ENCODE data around the gene PTPRG. TPM values are rescaled to one million over a fixed set of nuclear protein-coding genes. Genes with fewer than 3 reads are reported as not detected.

The PTPRG gene
- total and polyA plus RNA-seq, 2 experiments from 2014 or later = 8.5 to 34.9 TPM

DNA sequence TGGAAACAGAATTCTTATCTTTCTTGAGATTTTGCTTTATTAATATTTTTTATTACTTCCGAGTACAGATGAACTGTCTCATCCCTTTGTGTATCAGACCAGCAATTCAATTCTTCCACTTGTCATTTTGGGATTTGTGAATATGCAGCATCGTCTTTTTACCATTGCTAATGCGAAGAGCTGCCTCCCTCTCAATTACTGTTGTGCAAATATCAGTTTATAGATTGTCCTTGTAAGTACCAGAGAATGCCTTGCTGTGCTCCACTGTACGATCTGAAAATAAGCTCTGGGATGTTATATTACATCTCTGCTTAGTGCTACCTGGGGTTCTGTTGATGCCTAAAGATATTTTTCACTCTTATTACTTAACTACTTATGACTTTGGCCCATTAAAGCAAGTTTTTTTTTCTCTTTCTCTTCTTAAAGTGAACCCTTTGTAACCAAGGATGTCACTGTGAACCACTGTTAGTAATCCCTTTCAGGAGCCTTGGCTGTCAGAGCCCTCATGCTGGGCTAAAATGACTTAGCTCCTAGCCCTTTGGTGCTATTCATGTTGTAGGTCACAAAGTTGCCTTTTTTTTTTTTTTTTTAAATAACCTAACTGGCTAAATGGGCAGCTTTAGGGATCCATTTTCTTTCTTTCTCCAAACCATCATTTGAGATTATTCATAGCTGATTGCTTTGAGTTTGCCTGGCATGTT is 429.1 kb downstream of the PTPRG start:
- TF ChIP-seq, protein P1, sequence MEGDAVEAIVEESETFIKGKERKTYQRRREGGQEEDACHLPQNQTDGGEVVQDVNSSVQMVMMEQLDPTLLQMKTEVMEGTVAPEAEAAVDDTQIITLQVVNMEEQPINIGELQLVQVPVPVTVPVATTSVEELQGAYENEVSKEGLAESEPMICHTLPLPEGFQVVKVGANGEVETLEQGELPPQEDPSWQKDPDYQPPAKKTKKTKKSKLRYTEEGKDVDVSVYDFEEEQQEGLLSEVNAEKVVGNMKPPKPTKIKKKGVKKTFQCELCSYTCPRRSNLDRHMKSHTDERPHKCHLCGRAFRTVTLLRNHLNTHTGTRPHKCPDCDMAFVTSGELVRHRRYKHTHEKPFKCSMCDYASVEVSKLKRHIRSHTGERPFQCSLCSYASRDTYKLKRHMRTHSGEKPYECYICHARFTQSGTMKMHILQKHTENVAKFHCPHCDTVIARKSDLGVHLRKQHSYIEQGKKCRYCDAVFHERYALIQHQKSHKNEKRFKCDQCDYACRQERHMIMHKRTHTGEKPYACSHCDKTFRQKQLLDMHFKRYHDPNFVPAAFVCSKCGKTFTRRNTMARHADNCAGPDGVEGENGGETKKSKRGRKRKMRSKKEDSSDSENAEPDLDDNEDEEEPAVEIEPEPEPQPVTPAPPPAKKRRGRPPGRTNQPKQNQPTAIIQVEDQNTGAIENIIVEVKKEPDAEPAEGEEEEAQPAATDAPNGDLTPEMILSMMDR (IDR thresholded peaks at IDR 0.05; ENCODE audit: poor library complexity) = no peak
- no peak for TF ChIP-seq EZH2 (IDR thresholded peaks at IDR 0.05; ENCODE audit: borderline replicate concordance)
- TF ChIP-seq EZH2phosphoT487 (IDR thresholded peaks at IDR 0.05; ENCODE audit: low read depth, severe bottlenecking, unreplicated experiment) = no peak
- 91% methylated on average over 4 of the region's 4 CpGs for WGBS (ENCODE audit: low lambda C conversion rate, missing lambda C conversion rate)
- Histone ChIP-seq H3K27me3 (no peaks in the 10 kb centered on the region), H3K4me2 (no peak overlapping the region), H3K4me1 (ENCODE audit: insufficient read depth) (no peaks in the 10 kb centered on the region), H3K27ac (no peak overlapping the region), H4K20me1 (ENCODE audit: insufficient read depth, poor library complexity, severe bottlenecking) (no peaks in the 10 kb centered on the region), H3K9me2 (replicated peaks; ENCODE audit: insufficient read depth) (no peaks in the 10 kb centered on the region), H3K9me3 (ENCODE audit: low read depth) (no peaks in the 10 kb centered on the region), H3K36me3 (replicated peaks; ENCODE audit: insufficient read depth, low read depth) (no peaks in the 10 kb centered on the region), H3K79me2 (no peaks in the 10 kb centered on the region), H2AFZ (no peak overlapping the region), H3K4me3 (no peak overlapping the region)
- no peak for DNase-seq (ENCODE audit: low spot score)

DNA sequence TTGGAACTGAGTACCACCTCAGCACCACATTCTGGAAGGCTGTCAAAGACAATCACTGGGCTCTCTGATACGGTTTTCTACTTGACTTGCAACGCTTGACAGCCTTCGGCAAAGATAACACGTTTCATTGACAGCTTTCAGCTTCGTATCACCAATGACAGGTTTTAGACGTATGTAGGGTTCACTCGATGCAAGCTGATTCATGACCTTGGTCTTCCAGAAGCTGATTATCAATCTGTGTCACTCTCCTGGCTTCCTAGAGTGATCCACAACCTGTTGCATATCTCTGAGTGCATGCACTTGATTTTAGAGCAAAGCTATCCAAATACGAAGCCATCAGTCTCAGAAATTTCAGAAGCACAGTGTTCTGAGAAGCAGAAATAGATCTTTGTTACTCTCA is 430.3 kb downstream of the PTPRG start:
- Histone ChIP-seq H3K9me2 (replicated peaks; ENCODE audit: insufficient read depth) (no peaks in the 10 kb centered on the region), H2AFZ (no peak overlapping the region), H3K4me2 (no peak overlapping the region), H3K79me2 (no peaks in the 10 kb centered on the region), H3K4me1 (ENCODE audit: insufficient read depth) (no peaks in the 10 kb centered on the region), H3K36me3 (replicated peaks; ENCODE audit: insufficient read depth, low read depth) (no peaks in the 10 kb centered on the region), H3K27me3 (no peaks in the 10 kb centered on the region), H4K20me1 (ENCODE audit: insufficient read depth, poor library complexity, severe bottlenecking) (no peaks in the 10 kb centered on the region), H3K9me3 (ENCODE audit: low read depth) (no peaks in the 10 kb centered on the region), H3K27ac (no peak overlapping the region), H3K4me3 (no peak overlapping the region)
- WGBS (ENCODE audit: low lambda C conversion rate, missing lambda C conversion rate) = 86% methylated on average over 8 of the region's 8 CpGs
- TF ChIP-seq EZH2phosphoT487 (IDR thresholded peaks at IDR 0.05; ENCODE audit: low read depth, severe bottlenecking, unreplicated experiment) (no peak), EZH2 (IDR thresholded peaks at IDR 0.05; ENCODE audit: borderline replicate concordance) (no peak)
- TF ChIP-seq, protein P1 (IDR thresholded peaks at IDR 0.05; ENCODE audit: poor library complexity) = no peak
- no peak for DNase-seq (ENCODE audit: low spot score)

GRCh38 chr3:61996366-61996765 is 435.0 kb downstream of the PTPRG start:
- Histone ChIP-seq H3K9me3 (ENCODE audit: low read depth) (no peaks in the 10 kb centered on the region), H3K36me3 (replicated peaks; ENCODE audit: insufficient read depth, low read depth) (no peaks in the 10 kb centered on the region), H2AFZ (no peak overlapping the region), H3K4me3 (no peak overlapping the region), H3K9me2 (replicated peaks; ENCODE audit: insufficient read depth) (no peaks in the 10 kb centered on the region), H4K20me1 (ENCODE audit: insufficient read depth, poor library complexity, severe bottlenecking) (no peaks in the 10 kb centered on the region), H3K27ac (peak overlapping the region; percentile 36), H3K79me2 (peaks cover 2% of the 10 kb centered on the region), H3K4me2 (no peak overlapping the region), H3K27me3 (no peaks in the 10 kb centered on the region), H3K4me1 (ENCODE audit: insufficient read depth) (no peaks in the 10 kb centered on the region)
- no peak for TF ChIP-seq EZH2phosphoT487 (IDR thresholded peaks at IDR 0.05; ENCODE audit: low read depth, severe bottlenecking, unreplicated experiment)
- no peak for TF ChIP-seq EZH2 (IDR thresholded peaks at IDR 0.05; ENCODE audit: borderline replicate concordance)
- TF ChIP-seq, protein P1 (IDR thresholded peaks at IDR 0.05; ENCODE audit: poor library complexity) = no peak
- 44% methylated on average over 1 of the region's 1 CpG for WGBS (ENCODE audit: low lambda C conversion rate, missing lambda C conversion rate)
- no peak for DNase-seq (ENCODE audit: low spot score)
